Neural cell (in vitro differentiated cells): Measurements from ENCODE around the gene ADD1. TPM values are rescaled to one million over a fixed set of nuclear protein-coding genes. Genes with fewer than 3 reads are reported as not detected.

ENCODE experiments used
- H2AFZ ChIP-seq: fragments of 200-600, 300-800 bp; sonication (generic), shearing (Covaris generic); 2 replicates; pipeline ENCODE4 v1.6.0; 2014; ENCODE audit warnings: low read depth, mild to moderate bottlenecking, antibody characterized with exemption, low read length, moderate library complexity
- H3F3A ChIP-seq: fragments of 200-600 bp; shearing (Covaris generic); 2 replicates; pipeline ENCODE4 v1.6.1; 2016; ENCODE audit warnings: mild to moderate bottlenecking, moderate library complexity, mixed read lengths, antibody characterized with exemption, low read length; ENCODE audit not compliant: insufficient read depth, poor library complexity, severe bottlenecking
- H3K27ac ChIP-seq: fragments of 200-600, 300-800 bp; sonication (generic), shearing (Covaris generic); 2 replicates; pipeline ENCODE4 v1.5.1; 2014; ENCODE audit warnings: mild to moderate bottlenecking, low read length, moderate library complexity
- H3K27me3 ChIP-seq: fragments of 300-800, 200-600 bp; sonication (generic), shearing (Covaris generic); 2 replicates; pipeline ENCODE4 v1.6.0; 2014; ENCODE audit warnings: mild to moderate bottlenecking, low read depth, low read length, moderate library complexity; ENCODE audit not compliant: insufficient read depth
- H3K36me3 ChIP-seq: fragments of 300-800, 200-600 bp; sonication (generic), shearing (Covaris generic); 2 replicates; pipeline ENCODE4 v1.5.1; 2014; ENCODE audit warnings: mild to moderate bottlenecking, antibody characterized with exemption, low read length, moderate library complexity; ENCODE audit not compliant: insufficient read depth
- H3K4me2 ChIP-seq: fragments of 300-800, 200-600 bp; sonication (generic), shearing (Covaris generic); 2 replicates; pipeline ENCODE4 v1.6.0; 2014; ENCODE audit warnings: mild to moderate bottlenecking, low read length
- H3K4me3 ChIP-seq: fragments of 300-800, 200-600 bp; sonication (generic), shearing (Covaris generic); 2 replicates; pipeline ENCODE4 v1.5.1; 2014; ENCODE audit warnings: mild to moderate bottlenecking, low read length, moderate library complexity
- H3K79me2 ChIP-seq: fragments of 200-600 bp; shearing (Covaris generic); replicated peaks from 2 replicates; pipeline ENCODE4 v1.6.0; 2014; ENCODE audit warnings: mild to moderate bottlenecking, low read length, moderate library complexity; ENCODE audit not compliant: insufficient read depth
- H3K9ac ChIP-seq: fragments of 300-800, 200-600 bp; sonication (generic), shearing (Covaris generic); 2 replicates; pipeline ENCODE4 v1.6.1; 2016; ENCODE audit warnings: mild to moderate bottlenecking, low read length, mixed read lengths
- H3K9me2 ChIP-seq: fragments of 200-600 bp; shearing (Covaris generic); 2 replicates; pipeline ENCODE4 v1.6.1; 2016; ENCODE audit warnings: mild to moderate bottlenecking, low read length, mixed read lengths; ENCODE audit not compliant: insufficient read depth
- H3K9me3 ChIP-seq: fragments of 200-600, 300-800 bp; sonication (generic), shearing (Covaris generic); 2 replicates; pipeline ENCODE4 v1.6.1; 2016; ENCODE audit warnings: mild to moderate bottlenecking, mixed run types, low read length, moderate library complexity, mixed read lengths
- H4K20me1 ChIP-seq: fragments of 200-600 bp; shearing (Covaris generic); 2 replicates; pipeline ENCODE4 v1.6.1; 2016; ENCODE audit warnings: mild to moderate bottlenecking, mixed run types; ENCODE audit not compliant: insufficient read depth
- EP300 ChIP-seq: fragments of 450-650 bp; conservative IDR thresholded peaks from 2 replicates; pipeline ENCODE4 v1.6.1; 2014; ENCODE audit warnings: antibody characterized with exemption, mild to moderate bottlenecking, moderate library complexity; ENCODE audit not compliant: poor library complexity, severe bottlenecking
- EZH2 ChIP-seq: fragments of 200-600, 300-800 bp; shearing (Covaris generic), sonication (generic); IDR thresholded peaks from 2 replicates; pipeline ENCODE4 v1.6.1; 2014; ENCODE audit warnings: antibody characterized with exemption, low read length, borderline replicate concordance, mild to moderate bottlenecking; ENCODE audit not compliant: insufficient read depth, poor library complexity, severe bottlenecking
- MXI1 ChIP-seq: fragments of 450-650 bp; conservative IDR thresholded peaks from 2 replicates; pipeline ENCODE4 v1.6.1; 2014; ENCODE audit warnings: antibody characterized with exemption, mild to moderate bottlenecking; ENCODE audit not compliant: poor library complexity, severe bottlenecking
- POLR2AphosphoS5 ChIP-seq: IDR thresholded peaks from 2 replicates; pipeline ENCODE4 v1.6.1; 2012
- RAD21 ChIP-seq: fragments of 450-650 bp; conservative IDR thresholded peaks from 2 replicates; pipeline ENCODE4 v1.6.1; 2014; ENCODE audit warnings: antibody characterized with exemption, mild to moderate bottlenecking, moderate library complexity
- SMC3 ChIP-seq: fragments of 450-650 bp; conservative IDR thresholded peaks from 2 replicates; pipeline ENCODE4 v1.6.1; 2014; ENCODE audit warnings: antibody characterized with exemption, mild to moderate bottlenecking, moderate library complexity; ENCODE audit not compliant: poor library complexity
- TAF1 ChIP-seq: IDR thresholded peaks from 2 replicates; pipeline ENCODE4 v1.6.1; 2012; ENCODE audit warnings: low read depth
- polyA plus RNA-seq: library from polyadenylated mRNA; depleted of rRNA; stranded (reverse); fragments of >200 nt; gene quantifications from 2 replicates; pipeline ENCODE4 v1.2.3, GENCODE V29; 2014
- TF ChIP-seq, protein P1 (sequence below): IDR thresholded peaks from 2 replicates; pipeline ENCODE4 v1.6.1; 2012; ENCODE audit warnings: borderline replicate concordance
- TF ChIP-seq, protein P2 (sequence below): fragments of 450-650 bp; IDR thresholded peaks from 2 replicates; pipeline ENCODE4 v1.5.1; 2014; ENCODE audit warnings: antibody characterized with exemption, mild to moderate bottlenecking, moderate library complexity; ENCODE audit not compliant: poor library complexity, severe bottlenecking

The ADD1 gene
- polyA plus RNA-seq, 1 donor from 2014 or later: 190 TPM

GRCh38 chr4:2860391-2861348 lies 17.0 kb downstream of the ADD1 start:
- Histone ChIP-seq H3K4me2 (no peak overlapping the region), H3K27ac (no peak overlapping the region), H3K36me3 (no peaks in the 10 kb centered on the region), H3K27me3 (no peaks in the 10 kb centered on the region), H3K4me3 (no peak overlapping the region), H4K20me1 (peaks cover 6% of the 10 kb centered on the region), H3K9me3 (no peaks in the 10 kb centered on the region), H3K9me2 (no peaks in the 10 kb centered on the region), H3F3A (no peaks in the 10 kb centered on the region), H3K9ac (no peak overlapping the region), H2AFZ (no peak overlapping the region), H3K79me2 (peaks cover 85% of the 10 kb centered on the region)
- no peak for TF ChIP-seq MXI1
- no peak for TF ChIP-seq SMC3
- no peak for TF ChIP-seq TAF1
- TF ChIP-seq POLR2AphosphoS5: no peak
- TF ChIP-seq EZH2: no peak
- TF ChIP-seq, protein P1, sequence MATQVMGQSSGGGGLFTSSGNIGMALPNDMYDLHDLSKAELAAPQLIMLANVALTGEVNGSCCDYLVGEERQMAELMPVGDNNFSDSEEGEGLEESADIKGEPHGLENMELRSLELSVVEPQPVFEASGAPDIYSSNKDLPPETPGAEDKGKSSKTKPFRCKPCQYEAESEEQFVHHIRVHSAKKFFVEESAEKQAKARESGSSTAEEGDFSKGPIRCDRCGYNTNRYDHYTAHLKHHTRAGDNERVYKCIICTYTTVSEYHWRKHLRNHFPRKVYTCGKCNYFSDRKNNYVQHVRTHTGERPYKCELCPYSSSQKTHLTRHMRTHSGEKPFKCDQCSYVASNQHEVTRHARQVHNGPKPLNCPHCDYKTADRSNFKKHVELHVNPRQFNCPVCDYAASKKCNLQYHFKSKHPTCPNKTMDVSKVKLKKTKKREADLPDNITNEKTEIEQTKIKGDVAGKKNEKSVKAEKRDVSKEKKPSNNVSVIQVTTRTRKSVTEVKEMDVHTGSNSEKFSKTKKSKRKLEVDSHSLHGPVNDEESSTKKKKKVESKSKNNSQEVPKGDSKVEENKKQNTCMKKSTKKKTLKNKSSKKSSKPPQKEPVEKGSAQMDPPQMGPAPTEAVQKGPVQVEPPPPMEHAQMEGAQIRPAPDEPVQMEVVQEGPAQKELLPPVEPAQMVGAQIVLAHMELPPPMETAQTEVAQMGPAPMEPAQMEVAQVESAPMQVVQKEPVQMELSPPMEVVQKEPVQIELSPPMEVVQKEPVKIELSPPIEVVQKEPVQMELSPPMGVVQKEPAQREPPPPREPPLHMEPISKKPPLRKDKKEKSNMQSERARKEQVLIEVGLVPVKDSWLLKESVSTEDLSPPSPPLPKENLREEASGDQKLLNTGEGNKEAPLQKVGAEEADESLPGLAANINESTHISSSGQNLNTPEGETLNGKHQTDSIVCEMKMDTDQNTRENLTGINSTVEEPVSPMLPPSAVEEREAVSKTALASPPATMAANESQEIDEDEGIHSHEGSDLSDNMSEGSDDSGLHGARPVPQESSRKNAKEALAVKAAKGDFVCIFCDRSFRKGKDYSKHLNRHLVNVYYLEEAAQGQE: no peak
- TF ChIP-seq, protein P2, sequence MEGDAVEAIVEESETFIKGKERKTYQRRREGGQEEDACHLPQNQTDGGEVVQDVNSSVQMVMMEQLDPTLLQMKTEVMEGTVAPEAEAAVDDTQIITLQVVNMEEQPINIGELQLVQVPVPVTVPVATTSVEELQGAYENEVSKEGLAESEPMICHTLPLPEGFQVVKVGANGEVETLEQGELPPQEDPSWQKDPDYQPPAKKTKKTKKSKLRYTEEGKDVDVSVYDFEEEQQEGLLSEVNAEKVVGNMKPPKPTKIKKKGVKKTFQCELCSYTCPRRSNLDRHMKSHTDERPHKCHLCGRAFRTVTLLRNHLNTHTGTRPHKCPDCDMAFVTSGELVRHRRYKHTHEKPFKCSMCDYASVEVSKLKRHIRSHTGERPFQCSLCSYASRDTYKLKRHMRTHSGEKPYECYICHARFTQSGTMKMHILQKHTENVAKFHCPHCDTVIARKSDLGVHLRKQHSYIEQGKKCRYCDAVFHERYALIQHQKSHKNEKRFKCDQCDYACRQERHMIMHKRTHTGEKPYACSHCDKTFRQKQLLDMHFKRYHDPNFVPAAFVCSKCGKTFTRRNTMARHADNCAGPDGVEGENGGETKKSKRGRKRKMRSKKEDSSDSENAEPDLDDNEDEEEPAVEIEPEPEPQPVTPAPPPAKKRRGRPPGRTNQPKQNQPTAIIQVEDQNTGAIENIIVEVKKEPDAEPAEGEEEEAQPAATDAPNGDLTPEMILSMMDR: no peak
- TF ChIP-seq EP300: no peak
- TF ChIP-seq RAD21: no peak

GRCh38 chr4:2861631-2862436 lies 18.2 kb downstream of the ADD1 start:
- Histone ChIP-seq H3F3A (no peaks in the 10 kb centered on the region), H3K9me3 (no peaks in the 10 kb centered on the region), H3K27ac (no peak overlapping the region), H3K79me2 (peaks cover 75% of the 10 kb centered on the region), H3K36me3 (no peaks in the 10 kb centered on the region), H3K9me2 (no peaks in the 10 kb centered on the region), H3K27me3 (no peaks in the 10 kb centered on the region), H4K20me1 (peaks cover 6% of the 10 kb centered on the region), H3K9ac (no peak overlapping the region), H2AFZ (no peak overlapping the region), H3K4me2 (no peak overlapping the region), H3K4me3 (no peak overlapping the region)
- TF ChIP-seq RAD21: no peak
- TF ChIP-seq, protein P2: no peak
- TF ChIP-seq MXI1: no peak
- no peak for TF ChIP-seq EP300
- TF ChIP-seq, protein P1: no peak
- TF ChIP-seq SMC3: no peak
- no peak for TF ChIP-seq TAF1
- TF ChIP-seq POLR2AphosphoS5: no peak
- no peak for TF ChIP-seq EZH2
